GM12878 (cell line): ENCODE data around the gene TAF13. TPM values are rescaled to one million over a fixed set of nuclear protein-coding genes. Genes with fewer than 3 reads are reported as not detected.

Source experiments
- ATAC-seq: fragments of 200-7000 bp; cut with Tn5 transposase; 3 replicates; pipeline ENCODE4 v1.9.1; 2020; ENCODE audit warnings: mild to moderate bottlenecking, moderate library complexity
- BruUV-seq: library from RNA; stranded (reverse); fragments of 400-500 nt; replicated peaks from 2 replicates; lab custom pipeline; 2021; lab: Mats Ljungman, UMichigan
- CTCF ChIA-PET: fragments of 300-600 bp; sonication (Branson Sonifier 250); formaldehyde crosslinking; extraction: SDS; loops from one replicate; lab custom pipeline; 2021; ENCODE audit warnings: inconsistent platforms; lab: Yijun Ruan, JAX
- POLR2A ChIA-PET: fragments of 350-600 bp; formaldehyde crosslinking; extraction: SDS; loops from one replicate; lab custom pipeline; 2021; ENCODE audit warnings: inconsistent platforms; lab: Charles Lee
- RAD21 ChIA-PET: fragments of 300-600 bp; sonication (Branson Sonifier 250); formaldehyde crosslinking; loops from one replicate; lab custom pipeline; 2023; ENCODE audit warnings: antibody characterized with exemption; ENCODE audit not compliant: unreplicated experiment; lab: Charles Lee
- SMC1A ChIA-PET: fragments of 300-600 bp; sonication (Branson Sonifier 250); formaldehyde crosslinking; loops from one replicate; lab custom pipeline; 2023; ENCODE audit not compliant: unreplicated experiment, uncharacterized antibody; lab: Charles Lee
- DNase-seq: peaks from one replicate; pipeline ENCODE4 v3.0.0-alpha.2; 2011; ENCODE audit warnings: low read depth, low spot score
- FAIRE-seq: peaks from 3 replicates; lab custom pipeline; 2011; peaks lifted over from hg19 to GRCh38; lab: Jason Lieb, UNC
- H2AFZ ChIP-seq: 2 replicates; pipeline ENCODE4 v1.6.0; 2011; ENCODE audit warnings: low read depth, low read length, control low read depth; ENCODE audit not compliant: control insufficient read depth
- H3K27ac ChIP-seq: 2 replicates; pipeline ENCODE4 v1.5.1; 2011; ENCODE audit warnings: control low read depth; ENCODE audit not compliant: control insufficient read depth, insufficient read depth
- H3K27me3 ChIP-seq, 2 experiments: replicated peaks in 1 of 2; 2 replicates each; pipeline versions ENCODE4 v1.6.0 to v1.6.1; 2011; ENCODE audit warnings: low read length in 1 of 2; ENCODE audit not compliant: control insufficient read depth in 2 of 2, insufficient read depth in 2 of 2
- H3K36me3 ChIP-seq, 2 experiments: 2 replicates each; pipeline ENCODE4 v1.5.1; 2011; ENCODE audit warnings: low read length in 1 of 2; ENCODE audit not compliant: control insufficient read depth in 2 of 2, insufficient read depth in 2 of 2
- H3K4me1 ChIP-seq: 2 replicates; pipeline ENCODE4 v1.6.1; 2011; ENCODE audit warnings: mild to moderate bottlenecking, low read length, moderate library complexity, mixed read lengths; ENCODE audit not compliant: control insufficient read depth, insufficient read depth
- H3K4me2 ChIP-seq: 2 replicates; pipeline ENCODE4 v1.6.0; 2011; ENCODE audit warnings: control low read depth; ENCODE audit not compliant: control insufficient read depth, insufficient read depth
- H3K4me3 ChIP-seq: fragments of 200-600 bp; sonication (generic); 2 replicates; pipeline ENCODE4 v1.5.1; 2016
- H3K79me2 ChIP-seq: 2 replicates; pipeline ENCODE4 v1.6.0; 2011; ENCODE audit warnings: low read length; ENCODE audit not compliant: control insufficient read depth, insufficient read depth
- H3K9ac ChIP-seq: 2 replicates; pipeline ENCODE4 v1.8.0; 2011; ENCODE audit warnings: low read length, control low read depth, mixed read lengths; ENCODE audit not compliant: control insufficient read depth, insufficient read depth
- H3K9me3 ChIP-seq: replicated peaks from 3 replicates; pipeline ENCODE4 v1.5.1; 2011; ENCODE audit warnings: mild to moderate bottlenecking, low read length; ENCODE audit not compliant: control insufficient read depth, insufficient read depth
- H4K20me1 ChIP-seq: 2 replicates; pipeline ENCODE4 v1.6.0; 2011; ENCODE audit not compliant: control insufficient read depth, insufficient read depth
- BHLHE40 ChIP-seq, 2 experiments: fragments of 450-650 bp in 1 of 2; IDR thresholded peaks; 2 replicates each; pipeline ENCODE4 v1.6.1; 2011 to 2017; ENCODE audit warnings: low read depth in 2 of 2, borderline replicate concordance in 1 of 2, improper control_type of control experiment in 1 of 2, low read length in 1 of 2, mild to moderate bottlenecking in 1 of 2
- CREM ChIP-seq: IDR thresholded peaks from 2 replicates; pipeline ENCODE4 v1.6.1; 2014; ENCODE audit warnings: antibody characterized with exemption, low read depth
- DPF2 ChIP-seq: fragments of 450-650 bp; IDR thresholded peaks from 2 replicates; pipeline ENCODE4 v1.6.1; 2017; ENCODE audit warnings: mild to moderate bottlenecking
- E2F8 ChIP-seq: fragments of 450-650 bp; IDR thresholded peaks from 2 replicates; pipeline ENCODE4 v1.6.1; 2018; ENCODE audit warnings: mild to moderate bottlenecking, low read depth, moderate library complexity; ENCODE audit not compliant: partially characterized antibody
- JUND ChIP-seq: IDR thresholded peaks from 2 replicates; pipeline ENCODE4 v1.6.1; 2012; ENCODE audit warnings: low read depth, mild to moderate bottlenecking, low read length, improper control_type of control experiment, moderate library complexity
- MTA2 ChIP-seq: fragments of 450-650 bp; IDR thresholded peaks from 2 replicates; pipeline ENCODE4 v1.6.1; 2016; ENCODE audit warnings: low read depth, mild to moderate bottlenecking, moderate library complexity
- MTA3 ChIP-seq: IDR thresholded peaks from 2 replicates; pipeline ENCODE4 v1.6.1; 2012; ENCODE audit warnings: low read length, inconsistent platforms, borderline replicate concordance
- NR2F1 ChIP-seq: fragments of 450-650 bp; conservative IDR thresholded peaks from 2 replicates; pipeline ENCODE4 v1.6.1; 2017; ENCODE audit warnings: mild to moderate bottlenecking
- RB1 ChIP-seq: fragments of 450-650 bp; formaldehyde crosslinking; IDR thresholded peaks from 2 replicates; pipeline ENCODE4 v1.6.1; 2017; ENCODE audit warnings: mild to moderate bottlenecking, borderline replicate concordance
- SREBF2 ChIP-seq: IDR thresholded peaks from 2 replicates; pipeline ENCODE4 v1.6.1; 2012; ENCODE audit warnings: mild to moderate bottlenecking, low read length
- ZNF622 ChIP-seq: fragments of 450-650 bp; IDR thresholded peaks from 2 replicates; pipeline ENCODE4 v1.6.1; 2017; ENCODE audit warnings: mild to moderate bottlenecking, inconsistent platforms
- WGBS: methylation state at CpG from one replicate; pipeline ENCODE4 v1.1.6; 2016; ENCODE audit warnings: low lambda C conversion rate; ENCODE audit not compliant: insufficient replicate concordance, insufficient coverage; ENCODE audit errors: missing lambda C conversion rate; 5-methylcytosine and 5-hydroxymethylcytosine counted together
- in situ Hi-C: fragments of 300-500 bp; cut with MboI; formaldehyde crosslinking; loops from 9 replicates; pipeline ENCODE4 v1.14.3; 2018; ENCODE audit warnings: mixed read lengths
- intact Hi-C: fragments of 100-400 bp; cut with micrococcal nuclease; formaldehyde crosslinking; loops from one replicate; pipeline ENCODE4 v1.14.2; 2022; ENCODE audit not compliant: unreplicated experiment
- polyA plus RNA-seq, 11 experiments: library from polyadenylated mRNA; depleted of rRNA in 4 of 11; unstranded in 6 of 11; stranded (reverse) in 5 of 11; fragments of >200 nt; fragmentation: Nextera tagmentation in 4 of 11; fragmentation: Illumina TruSeq in 1 of 11; extraction: Ambion mirVana in 4 of 11; extraction: Trizol in 1 of 11; gene quantifications; 1 replicate in 1 of 11; 2 replicates in 10 of 11; pipeline versions ENCODE4 v1.2.1 to v1.2.3, GENCODE V29; 2011 to 2016; ENCODE audit warnings: inconsistent platforms in 2 of 11, missing spikeins in 2 of 11, low read depth in 1 of 11
- total RNA-seq, 4 experiments: library from RNA; depleted of rRNA in 3 of 4; stranded (reverse); fragments of >200 nt in 3 of 4; fragmentation: Illumina TruSeq in 1 of 4; extraction: Trizol in 1 of 4; gene quantifications; 2 replicates each; pipeline versions ENCODE4 v1.2.1 to v1.2.3, GENCODE V29; 2013 to 2021

The TAF13 gene
- total and polyA plus RNA-seq, 10 of the 15 experiments (the other 5 are each of a cell fraction or from before 2014, with no cell fraction given), result 8.1 to 30.6 (median 18.0) TPM

- TF ChIP-seq RB1, result peak; percentile 69; the same call in 1 of the 2 replicates
These were observed 24.4 kb upstream of the TAF13 start (continued) for GRCh38 chr1:109099938-109100773.

GRCh38 chr1:109096120-109096519 lies 20.3 kb upstream of the TAF13 start:
- Histone ChIP-seq H3K4me1 (peaks cover 5% of the 10 kb centered on the region; the same call in 1 of the 2 replicates), H3K9me3 (no peaks in the 10 kb centered on the region), H2AFZ (no peak overlapping the region), H3K36me3 (peaks cover 0 to 9% of the 10 kb centered on the region in 2 experiments; a peak in 3 of 4 replicates)
- no peak for ATAC-seq
- ChIA-PET RAD21 (no interaction called here), CTCF (interaction anchor here (1.1 to 1.6 kb wide), 2 partner anchors 17 to 19 kb away, joined by 3 to 4 read pairs; a partner anchor contains a TSS)
- no TSS peak for BruUV-seq
- 50% methylated on average over 1 of the region's 1 CpG for WGBS
- TF ChIP-seq E2F8 (no peak), ZNF622 (no peak), CREM (no peak), BHLHE40 (IDR thresholded peaks at IDR 0.05; ENCODE audit: borderline replicate concordance in 1 of 2, low read depth in 2 of 2, low read length in 1 of 2) (no peak), DPF2 (no peak), MTA3 (no peak), SREBF2 (no peak), JUND (no peak), MTA2 (no peak), NR2F1 (no peak), RB1 (no peak)
- TF ChIP-seq, all 136 proteins: peak for 0
- POLR2A ChIA-PET, result interaction anchor here (1.0 kb wide), 1 partner anchor 20 kb away, joined by 4 read pairs; the partner anchor contains the start of gene TAF13
- Histone ChIP-seq H3K27me3 (no peaks in the 10 kb centered on the region), H3K4me2 (no peak overlapping the region), H3K9ac (no peak overlapping the region), H3K79me2 (peaks cover 32% of the 10 kb centered on the region), H3K4me3 (no peak overlapping the region), H4K20me1 (no peaks in the 10 kb centered on the region), H3K27ac (no peak overlapping the region)
- SMC1A ChIA-PET, result interaction anchor here (0.8 kb wide), 1 partner anchor 14 kb away, joined by 3 read pairs; no protein-coding TSS in a partner anchor
- intact Hi-C loops, result no loop called here
- DNase-seq (no peak), FAIRE-seq (no peak)
- in situ Hi-C loops, result no loop called here
